ENCODE results near the gene CIITA.
A peak's percentile ranks its signal among the peaks of the same experiment; 100 is the strongest.
"Not testable (repeated sequence)": the region's sequence is repeated elsewhere in the genome, so short reads cannot be mapped to it uniquely, and the experiment has no call there.

CIITA gene

DNA sequence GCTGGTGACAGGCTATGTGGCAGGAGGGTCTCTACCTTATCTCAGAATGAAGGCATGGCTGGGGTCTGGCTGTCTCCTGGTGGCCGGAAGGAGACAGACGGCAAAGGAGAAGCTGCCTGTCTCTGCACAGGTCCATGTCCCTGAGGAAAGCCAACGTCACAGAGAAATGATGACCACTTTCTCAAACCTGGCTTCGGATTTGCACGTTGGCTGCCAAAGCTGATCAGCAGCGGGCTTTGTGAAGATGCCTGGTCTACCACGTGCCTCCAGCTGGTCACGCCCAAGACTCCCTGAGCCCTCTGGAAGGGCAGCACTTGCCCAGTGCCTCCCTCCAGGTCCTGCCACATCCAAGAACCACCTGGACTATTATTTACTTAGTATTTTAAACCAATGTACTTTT is 56.9 kb downstream of the CIITA start:
- DNase-seq, result no peak

DNA sequence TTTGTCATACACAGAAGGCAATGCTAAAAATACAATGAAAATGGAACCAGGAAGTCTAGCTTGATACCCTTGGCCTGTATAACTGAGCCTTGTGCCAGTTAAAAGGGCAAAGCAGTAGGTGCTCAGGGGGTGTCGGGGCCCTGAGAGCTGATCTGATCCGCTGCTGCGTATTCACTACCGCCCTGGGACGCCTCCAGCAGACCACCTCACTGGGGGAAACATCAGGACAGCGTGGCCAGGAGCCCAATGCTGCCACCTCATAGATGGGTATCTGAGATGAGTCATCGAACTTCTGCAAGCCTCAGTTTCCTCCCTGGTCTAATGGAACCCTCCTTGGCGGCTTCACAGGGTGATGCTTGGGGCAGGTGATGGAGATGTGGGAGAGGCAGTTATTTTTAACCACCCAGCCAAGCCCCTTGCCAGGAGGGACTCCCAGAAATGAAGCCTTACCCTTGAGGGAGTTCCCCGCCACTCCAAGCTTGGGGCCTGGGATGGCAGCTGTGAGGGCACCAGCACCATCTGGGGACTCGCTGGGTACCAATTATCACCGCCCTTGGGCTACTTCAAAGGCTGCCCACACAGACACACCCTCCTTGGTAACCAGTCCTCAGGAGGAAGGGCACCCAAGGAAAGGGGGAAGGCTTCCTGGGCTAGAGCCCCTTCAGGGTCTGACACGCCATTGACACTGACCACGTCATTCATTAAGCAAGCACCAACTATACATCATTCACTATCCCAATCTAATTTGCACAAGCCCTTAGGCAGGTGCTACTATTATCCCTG is 57.5 kb downstream of the CIITA start:
- no peak for DNase-seq

DNA sequence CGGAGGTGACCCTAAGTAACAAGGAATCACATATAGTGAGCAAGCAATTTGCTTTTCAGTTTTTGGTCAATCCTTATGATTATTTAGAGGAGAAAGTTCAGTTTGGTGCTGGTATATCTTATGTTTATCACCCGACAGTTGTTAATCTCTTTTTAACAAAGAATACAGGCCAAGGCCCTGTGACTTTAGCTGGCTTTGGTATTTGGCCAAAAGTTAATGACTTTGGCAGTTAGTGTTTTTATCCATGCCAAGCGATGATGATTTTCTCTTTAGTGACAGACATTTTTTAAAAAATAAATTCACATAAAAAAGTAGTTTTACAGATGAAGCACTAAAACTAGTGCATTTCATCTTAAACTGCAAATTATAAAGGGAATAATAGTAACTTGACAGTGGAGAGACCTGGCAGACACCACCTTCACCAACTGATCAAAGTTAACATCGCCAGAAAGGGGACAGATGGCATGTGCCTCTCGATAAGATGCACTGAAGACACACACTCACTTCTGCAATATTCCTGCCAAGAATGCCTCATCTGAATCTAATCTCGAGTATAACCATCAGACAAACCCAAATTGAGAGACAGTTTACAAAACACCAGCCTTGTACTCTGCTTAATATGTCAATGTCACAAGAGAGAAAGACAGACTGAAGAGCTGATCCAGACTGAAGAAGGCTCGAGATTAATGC is 58.4 kb downstream of the CIITA start:
- no peak for DNase-seq

DNA sequence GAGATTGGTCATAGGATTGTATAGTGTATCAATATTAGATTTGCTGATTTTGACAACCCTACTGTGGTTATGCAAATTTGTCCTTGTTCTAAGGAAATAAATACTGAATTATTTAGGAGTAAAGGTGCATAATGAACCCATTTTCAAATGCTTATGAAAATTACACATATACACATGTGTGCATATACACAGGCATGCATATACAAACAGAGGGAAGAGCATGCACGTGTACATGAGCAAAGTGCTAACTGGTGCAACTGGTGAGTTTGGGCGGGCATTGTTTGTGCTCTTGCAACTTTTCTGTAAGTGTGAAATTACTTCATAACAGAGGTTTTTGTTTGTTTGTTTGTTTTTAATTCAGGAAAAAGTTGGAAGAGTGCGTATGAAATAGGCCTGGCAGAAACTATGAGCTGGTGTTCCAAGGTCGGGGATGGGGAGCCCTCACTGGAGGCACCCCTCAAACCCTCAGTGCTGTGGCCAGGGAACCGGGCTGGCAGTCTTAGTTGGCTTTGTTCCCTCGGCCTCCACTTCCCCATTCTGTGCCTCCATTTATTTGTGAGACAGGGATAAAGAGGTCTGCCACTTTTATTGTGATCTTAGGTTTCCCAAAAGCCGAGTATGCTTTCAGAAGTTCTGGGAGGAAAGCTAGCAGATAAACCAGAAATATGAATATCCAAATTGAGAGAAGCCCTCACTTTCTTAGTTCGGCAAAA is 59.4 kb downstream of the CIITA start:
- no peak for DNase-seq

DNA sequence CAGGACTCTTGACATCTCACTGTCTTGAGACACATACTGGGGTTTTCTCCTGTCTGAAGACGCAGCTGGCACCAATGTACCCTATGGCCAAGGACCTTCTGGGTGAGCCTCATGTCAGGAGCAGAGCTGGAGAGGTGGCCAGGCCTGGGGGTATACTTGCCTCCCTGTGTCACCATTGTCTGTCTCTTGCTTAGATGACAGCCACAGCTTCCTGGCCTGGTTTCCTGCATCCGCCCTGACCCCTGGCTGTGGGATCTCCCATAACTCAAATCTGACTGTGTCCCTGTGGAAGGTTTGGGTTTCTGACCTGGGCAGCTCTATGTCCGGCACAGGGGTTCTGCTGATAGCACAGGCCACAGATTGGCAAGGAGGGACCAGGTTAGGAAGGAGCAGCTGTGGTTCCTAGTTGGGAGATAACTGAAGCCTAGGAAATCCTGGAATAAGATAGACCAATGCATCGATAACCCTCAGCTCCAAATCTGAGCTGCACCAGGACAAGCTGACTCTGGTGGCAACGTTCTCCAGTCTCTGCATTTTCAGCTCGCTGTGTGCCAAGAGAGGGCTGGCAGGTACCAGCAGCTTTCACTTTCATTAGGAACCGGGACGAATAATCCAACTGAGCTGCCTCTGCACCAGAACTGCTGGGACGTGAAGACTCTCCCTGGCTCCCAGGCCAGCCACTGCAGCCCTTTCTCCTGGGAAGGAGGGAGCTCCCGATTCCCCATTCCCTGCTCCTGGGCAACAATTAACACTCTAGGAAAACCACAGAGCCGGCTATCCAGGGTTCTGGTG is 60.3 kb downstream of the CIITA start:
- peak in 26 of 58 donors; percentile 15 to 66 (median 28) for DNase-seq

DNA sequence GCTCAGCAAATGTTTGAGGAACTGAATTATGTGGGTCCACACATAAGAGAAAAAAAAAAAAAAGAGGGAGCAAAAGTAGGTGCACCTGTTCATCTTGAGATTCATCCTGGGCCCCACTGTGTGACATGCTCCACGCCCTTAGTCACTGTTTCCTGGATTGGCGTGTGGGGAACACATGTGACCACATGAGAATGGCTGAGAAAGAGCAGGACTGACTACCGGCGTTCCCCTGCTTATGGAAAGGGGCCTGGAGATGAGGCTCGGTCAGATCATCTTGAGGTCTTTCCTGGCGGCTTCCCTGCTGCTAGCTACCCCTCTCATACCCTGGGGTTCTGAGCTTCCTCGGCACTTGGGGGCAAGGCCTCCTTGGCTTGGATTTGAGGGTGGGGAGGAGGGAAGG is 61.3 kb downstream of the CIITA start:
- peak in 1 of 58 donors; percentile 12 for DNase-seq

DNA sequence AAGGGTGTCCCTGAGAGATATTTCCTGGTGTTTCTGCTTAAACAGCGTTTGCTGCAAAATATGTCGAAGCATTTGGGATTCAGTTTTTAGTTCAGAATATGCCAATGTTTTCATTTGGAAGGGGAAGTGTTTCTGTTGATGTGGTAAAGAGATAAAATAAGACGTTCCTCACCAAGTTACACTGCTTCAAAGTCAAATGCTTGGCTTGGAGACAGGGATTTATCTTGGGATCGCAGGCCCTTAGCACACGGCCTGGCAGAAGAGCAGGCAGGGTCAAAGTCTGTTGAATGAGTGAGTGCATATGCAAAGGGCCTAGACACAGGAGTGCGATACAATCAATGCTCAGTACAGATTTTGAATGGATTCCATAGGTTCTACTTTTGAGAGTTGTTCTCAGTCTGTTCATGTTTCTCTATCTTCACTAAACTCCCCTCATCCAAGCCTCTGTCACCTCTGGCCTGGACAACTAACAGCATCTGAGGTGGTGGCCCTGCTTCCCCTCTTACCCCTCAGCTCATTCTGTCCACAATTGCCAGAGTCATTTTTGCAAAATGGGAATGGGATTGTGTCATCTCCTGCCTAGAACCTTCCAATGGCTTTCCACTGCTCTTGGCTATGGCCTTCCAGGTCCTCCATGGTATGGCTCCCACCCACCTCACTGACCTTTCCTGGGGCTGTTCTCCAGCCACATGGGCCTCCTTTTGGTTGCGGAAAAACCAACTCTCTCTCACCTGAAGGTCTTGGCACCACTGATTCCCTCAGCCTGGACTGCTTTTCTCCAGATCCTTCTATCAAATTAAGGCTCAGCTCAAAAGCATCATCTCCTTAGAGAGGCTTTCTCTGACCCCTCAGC is 62.0 kb downstream of the CIITA start:
- no peak for DNase-seq

DNA sequence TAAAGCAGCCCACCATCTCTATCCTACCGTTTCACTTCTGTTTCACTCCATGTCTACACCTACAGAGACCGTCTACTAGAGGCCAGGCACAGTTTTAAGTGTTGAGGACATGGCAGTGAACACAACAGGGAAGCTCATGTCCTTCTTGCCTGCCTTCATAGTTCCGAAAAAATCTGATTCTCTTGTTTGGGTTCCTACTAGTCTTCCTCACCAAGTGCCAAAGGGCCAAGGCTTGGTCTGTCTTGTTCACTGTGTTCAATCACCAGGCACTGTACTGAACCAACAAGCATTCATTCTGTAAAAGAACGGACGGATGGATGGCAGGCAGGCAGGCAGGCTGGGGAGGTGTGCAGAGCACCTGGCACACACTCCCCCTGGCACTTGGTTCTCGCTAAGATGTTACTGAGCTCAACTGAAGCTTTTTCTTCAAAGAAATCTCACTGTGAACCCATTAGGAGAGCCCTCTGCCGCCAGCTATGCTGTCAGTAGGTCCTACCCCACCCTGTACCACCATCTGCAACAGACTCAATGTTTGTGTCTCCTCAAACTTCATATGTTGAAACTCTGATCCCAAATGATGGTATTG is 62.7 kb downstream of the CIITA start:
- no peak for DNase-seq

DNA sequence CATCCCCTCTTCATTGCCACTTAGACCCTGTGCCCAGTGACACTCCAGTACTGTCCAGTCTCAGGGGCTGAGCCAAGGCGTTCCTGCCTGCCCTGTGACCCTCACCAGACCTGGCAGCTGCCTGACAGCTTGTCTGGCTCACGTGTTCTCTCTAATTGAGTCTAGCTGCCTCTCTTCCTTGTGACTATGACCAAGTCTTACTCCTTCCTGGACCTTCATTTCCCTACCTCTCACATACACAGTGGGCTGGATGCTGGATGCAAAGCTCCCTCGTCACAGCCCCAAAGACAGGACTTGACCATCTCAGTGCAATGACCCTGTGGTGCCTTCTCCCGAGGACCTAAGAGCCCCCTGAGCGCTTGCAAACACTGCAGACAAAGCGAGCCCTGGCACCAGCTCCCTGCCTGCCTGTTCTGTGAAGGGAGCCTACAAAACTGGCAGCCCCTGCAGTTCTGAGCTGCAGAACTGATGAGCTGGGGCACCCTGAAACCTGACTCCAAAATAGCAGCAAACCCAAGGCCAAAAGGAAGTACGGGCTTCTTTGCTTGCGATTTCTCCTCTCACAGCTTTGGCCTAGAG is 63.6 kb downstream of the CIITA start:
- peak in 18 of 58 donors; percentile 13 to 48 (median 36) for DNase-seq

DNA sequence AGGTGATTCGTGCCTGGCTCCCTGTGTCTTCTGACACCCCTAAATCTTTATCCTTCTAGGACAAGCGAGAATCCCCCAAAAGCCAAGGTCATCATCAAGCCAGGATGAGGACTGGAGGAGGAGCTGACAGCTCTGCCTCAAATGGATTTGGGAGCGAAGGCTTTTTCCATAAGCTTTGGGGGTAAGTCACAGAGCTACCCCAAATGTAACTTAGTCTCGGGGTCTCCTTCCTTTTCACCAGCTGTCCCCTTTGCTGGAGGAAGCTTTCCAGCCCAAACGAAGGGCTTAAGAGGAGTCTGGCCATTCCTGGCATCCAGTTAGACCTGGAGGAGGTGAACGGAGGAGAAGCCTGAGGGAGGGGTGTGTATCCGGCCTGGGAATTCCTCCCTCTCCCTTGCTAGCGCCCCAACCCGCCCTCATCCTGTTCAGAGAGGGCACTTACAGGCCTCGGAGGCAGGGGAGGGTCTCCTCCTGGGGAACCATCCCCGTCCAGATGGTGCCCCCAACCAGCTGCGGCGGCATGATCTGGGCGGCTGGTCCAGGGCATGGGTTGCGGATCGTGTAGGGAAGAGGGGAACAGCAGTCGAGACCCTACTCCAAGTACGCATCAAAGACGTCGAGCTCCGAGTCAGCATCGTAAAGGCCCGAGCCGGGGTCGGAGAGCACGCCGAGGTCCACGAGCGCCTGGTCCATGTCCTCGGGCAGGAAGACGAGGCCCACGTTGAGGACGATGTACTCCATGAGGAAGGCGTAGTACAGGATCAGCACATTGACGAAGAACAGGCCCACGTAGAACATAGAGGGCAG is 64.3 kb downstream of the CIITA start:
- DNase-seq, result peak in 2 of 58 donors; percentile 22 to 36

DNA sequence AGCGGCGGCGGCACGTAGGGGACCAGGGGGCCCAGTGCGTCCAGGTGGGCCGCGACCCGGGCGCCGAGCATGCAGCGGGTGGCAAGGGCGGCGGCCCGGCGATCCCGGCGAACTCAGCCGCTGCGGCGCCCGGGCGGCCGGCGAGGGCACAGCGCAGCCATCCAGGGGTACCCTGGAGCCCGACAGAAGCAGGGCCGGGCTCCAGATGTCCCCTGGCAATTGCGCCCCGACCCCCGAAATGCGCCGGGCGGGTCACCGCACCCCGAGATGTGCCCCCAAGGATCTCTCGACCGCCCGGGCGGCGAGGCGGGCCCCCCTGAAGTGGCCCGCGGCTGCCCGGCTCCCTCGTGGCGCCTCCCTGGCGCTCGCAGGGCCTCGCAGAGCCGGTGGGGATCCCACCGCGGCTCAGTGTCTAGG is 64.9 kb downstream of the CIITA start:
- not testable (repeated sequence) for DNase-seq

DNA sequence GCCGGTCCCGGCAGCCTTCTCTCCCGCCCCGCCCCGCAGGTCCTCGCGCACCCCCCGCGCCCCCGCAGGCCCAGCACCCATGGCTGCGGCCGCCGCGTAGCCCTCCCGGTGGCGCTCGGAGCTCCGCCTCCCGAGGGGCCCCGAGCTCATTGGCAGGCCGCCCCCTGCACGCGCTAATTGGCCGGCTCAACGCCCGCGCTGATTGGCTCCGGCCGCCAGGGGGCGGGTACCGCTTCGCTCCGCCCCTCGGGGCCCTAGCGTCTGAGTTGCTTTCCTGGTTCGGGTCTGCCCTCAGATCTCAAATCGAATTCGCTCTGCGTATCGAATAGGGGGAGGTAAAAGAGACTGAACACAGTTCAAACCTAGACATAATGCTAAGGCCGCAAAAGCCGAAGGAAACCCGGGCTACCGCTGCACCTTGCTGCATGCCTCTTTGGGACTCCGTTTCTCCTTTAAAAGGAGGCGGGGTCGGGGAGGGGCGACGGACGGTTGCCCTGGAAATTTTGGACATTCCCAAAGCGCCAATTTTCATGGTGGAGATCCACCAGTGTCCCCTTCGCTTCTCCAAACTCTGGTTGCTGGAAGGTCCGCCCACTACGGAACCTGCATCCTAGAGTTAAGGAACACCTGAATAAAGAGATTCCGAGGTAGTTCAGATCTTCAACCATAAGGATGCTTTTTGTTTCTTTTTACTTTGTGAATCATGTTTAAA is 65.5 kb downstream of the CIITA start, which contains the start of gene DEXI:
Gene DEXI (minus strand): TSS at position 117 of the 712 bp plus-strand sequence. CDS start 463 bp downstream, outside the sequence.
- peak; percentile 46 to 97 (median 92) for DNase-seq

DNA sequence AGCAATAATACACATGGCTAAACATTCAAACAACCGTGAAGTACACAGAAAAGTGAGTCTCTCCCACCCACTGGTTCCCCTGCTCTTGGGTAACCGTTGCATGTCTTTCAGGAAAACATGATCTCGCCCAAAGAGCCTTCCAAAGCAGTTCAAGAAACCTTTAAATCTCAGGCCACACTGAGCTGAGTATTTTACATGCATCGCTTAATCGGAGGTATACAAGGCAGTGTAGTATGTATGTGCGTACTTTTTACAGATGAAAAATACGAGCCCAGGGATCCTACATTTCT is 66.0 kb downstream of the CIITA start:
- DNase-seq, result no peak

DNA sequence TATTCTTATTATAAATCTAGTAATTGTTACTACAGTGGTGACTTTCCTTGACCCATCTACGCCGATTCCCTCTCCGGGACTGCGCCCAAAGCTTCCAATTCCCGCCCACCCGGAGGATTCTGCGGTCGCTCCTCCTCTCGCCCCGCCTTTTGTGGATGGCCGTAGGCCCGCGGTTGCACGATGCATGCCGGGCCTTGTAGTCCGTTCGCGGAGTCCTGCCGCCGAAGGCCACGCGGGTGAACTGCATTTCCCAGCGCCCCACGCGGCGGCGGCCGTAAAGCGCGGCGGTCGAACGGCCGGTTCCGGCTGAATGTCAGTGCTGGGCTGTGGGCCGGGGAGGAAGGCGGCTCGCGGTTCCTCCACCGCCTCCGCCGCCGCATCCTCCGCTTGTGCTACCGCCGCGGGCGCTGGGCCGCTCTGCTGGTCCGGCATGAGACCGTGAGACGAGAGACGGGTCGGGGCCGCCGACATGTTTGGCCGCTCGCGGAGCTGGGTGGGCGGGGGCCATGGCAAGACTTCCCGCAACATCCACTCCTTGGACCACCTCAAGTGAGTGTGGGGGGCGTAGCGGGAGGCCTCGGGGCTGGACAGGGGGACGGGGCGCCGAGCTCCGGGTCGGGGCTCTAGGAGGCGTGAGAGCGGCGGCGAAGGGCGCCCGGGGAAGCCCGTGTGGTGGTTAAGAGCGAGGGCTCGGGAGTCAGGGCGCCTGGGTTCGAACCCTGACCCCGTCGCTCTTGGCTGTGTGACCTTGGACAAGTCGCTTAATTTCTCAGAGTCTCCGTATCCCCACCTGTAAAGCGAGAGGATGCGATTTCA is 67.5 kb downstream of the CIITA start, which contains the start of gene CLEC16A:
Gene CLEC16A (plus strand): TSS at position 316 of the 816 bp plus-strand sequence. CDS start 154 bp downstream, at position 470.
- DNase-seq, result peak; percentile 76 to 99 (median 97)

DNA sequence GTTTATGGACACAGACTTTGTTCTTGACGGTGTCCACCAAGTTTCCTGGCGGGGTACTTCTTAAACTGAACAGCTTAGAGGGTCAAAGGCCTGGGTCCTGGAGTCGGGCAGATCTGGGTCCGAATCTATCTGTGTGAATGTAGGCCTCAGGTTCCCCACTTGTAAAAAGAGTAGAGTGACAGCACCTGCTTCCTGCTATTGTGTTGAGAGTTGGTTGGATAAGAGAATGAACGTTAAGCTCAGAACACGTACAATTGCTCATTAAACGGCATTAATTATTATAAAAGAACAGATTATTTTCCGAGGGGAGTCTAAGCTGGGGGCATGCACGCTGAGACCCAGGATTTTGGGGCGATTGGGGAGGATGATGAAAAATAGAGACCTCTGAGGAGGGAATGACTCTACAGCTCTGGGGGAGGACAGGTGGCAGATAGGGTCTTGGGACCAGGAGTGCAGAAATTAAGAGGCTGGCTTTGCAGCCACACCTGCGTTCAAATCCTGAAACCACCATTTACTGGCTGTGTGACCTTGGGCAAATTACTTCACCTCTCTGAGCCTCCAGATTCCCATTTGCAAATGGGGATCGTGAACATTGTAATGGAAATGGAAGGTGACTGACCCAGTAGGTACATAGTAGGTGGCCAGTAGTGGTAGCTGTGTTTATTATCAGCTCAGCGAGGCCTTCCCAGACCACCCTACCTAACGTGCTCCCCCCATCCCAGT is 68.2 kb downstream of the CIITA start:
- DNase-seq, result no peak

DNA sequence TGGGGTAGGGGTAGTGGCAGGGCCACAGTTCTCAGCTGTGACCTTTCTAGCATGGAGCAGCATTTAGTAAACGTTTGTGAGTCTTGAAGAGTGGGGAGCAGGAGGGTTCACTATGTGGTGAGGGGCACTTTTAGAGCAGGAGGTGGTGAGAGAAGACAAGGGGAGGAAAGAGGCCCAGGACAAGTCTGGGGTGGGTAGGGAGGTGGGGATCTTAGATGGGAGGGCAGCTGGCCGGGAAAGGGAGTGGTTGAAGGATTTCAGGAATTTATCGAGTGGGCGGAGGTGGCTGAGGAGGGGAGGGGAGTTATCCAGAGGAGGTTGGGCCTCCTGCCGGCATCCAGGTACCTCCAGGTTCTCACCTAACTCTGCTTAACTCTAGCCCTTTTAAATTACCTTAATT is 69.3 kb downstream of the CIITA start:
- no peak for DNase-seq
